ENCODE measurements around the gene GALNS. TPM values are rescaled to one million over a fixed set of nuclear protein-coding genes. Genes with fewer than 3 reads are reported as not detected.
A peak's percentile ranks its signal among the peaks of the same experiment; 100 is the strongest.

The GALNS gene
- total and polyA plus RNA-seq, 7 donors, result 4.8 to 15.4 (median 10.4) TPM

GRCh38 chr16:88810912-88811768 lies 45.6 kb downstream of the GALNS start:
- Histone ChIP-seq H3K27me3 (ENCODE audit: insufficient read depth in 3 of 3, low read length in 2 of 3) (no peaks in the 10 kb centered on the region), H3K9me3 (no peaks in the 10 kb centered on the region), H3K4me3 (peak overlapping the region; percentile 88), H3K27ac (peak overlapping the region; percentile 93), H3K36me3 (ENCODE audit: insufficient read depth in 1 of 2, low read depth in 1 of 2) (peaks cover 6 to 25% of the 10 kb centered on the region in 2 donors), H3K4me1 (peaks cover 13% of the 10 kb centered on the region)
- DNase-seq, result peak; percentile 86 to 91
- intact Hi-C loops (cut with DNase I), result loop anchor here (5.0 to 10.0 kb wide), 5 partner anchors 46 to 406 kb away; partner anchors contain the start of genes ACSF3 (in 2 of the 2), GALNS (in 1 of the 2), TRAPPC2L (in 1 of the 2) and ZNF778 (in 1 of the 2)
- ATAC-seq, result peak; percentile 76 to 84 (median 79)
- 3 to 6% (median 5%) methylated on average over 52 to 65 of the region's 65 CpGs for WGBS, 3 donors
- TF ChIP-seq CTCF (IDR thresholded peaks at IDR 0.05), result no peak

GRCh38 chr16:88810166-88810911 lies 46.4 kb downstream of the GALNS start:
- Histone ChIP-seq H3K27ac (peak overlapping the region; percentile 93), H3K27me3 (ENCODE audit: insufficient read depth in 3 of 3, low read length in 2 of 3) (no peaks in the 10 kb centered on the region), H3K9me3 (no peaks in the 10 kb centered on the region), H3K36me3 (ENCODE audit: insufficient read depth in 1 of 2, low read depth in 1 of 2) (peaks cover 6 to 25% of the 10 kb centered on the region in 2 donors), H3K4me1 (peaks cover 13% of the 10 kb centered on the region), H3K4me3 (peak overlapping the region; percentile 88)
- TF ChIP-seq CTCF (IDR thresholded peaks at IDR 0.05), result no peak
- DNase-seq (peak in 1 of 2 donors; percentile 56), ATAC-seq (no peak)
- 36 to 46% (median 40%) methylated on average over 12 of the region's 12 CpGs for WGBS, 3 donors
- intact Hi-C loops (cut with DNase I), result loop anchor here (5.0 to 10.0 kb wide), 5 partner anchors 47 to 407 kb away; partner anchors contain the start of genes ACSF3 (in 2 of the 2), GALNS (in 1 of the 2), TRAPPC2L (in 1 of the 2) and ZNF778 (in 1 of the 2)

- intact Hi-C loops (cut with DNase I), result loop anchor here (5.0 to 10.0 kb wide), 5 partner anchors 48 to 408 kb away; partner anchors contain the start of genes ACSF3 (in 2 of the 2), GALNS (in 1 of the 2), TRAPPC2L (in 1 of the 2) and ZNF778 (in 1 of the 2)
- no peak for TF ChIP-seq CTCF (IDR thresholded peaks at IDR 0.05)
- Histone ChIP-seq H3K27me3 (ENCODE audit: insufficient read depth in 3 of 3, low read length in 2 of 3) (peaks cover 0 to under 1% (median 0%) of the 10 kb centered on the region in 3 donors), H3K36me3 (ENCODE audit: insufficient read depth in 1 of 2, low read depth in 1 of 2) (peaks cover 6 to 25% of the 10 kb centered on the region in 2 donors), H3K27ac (no peak overlapping the region), H3K4me3 (no peak overlapping the region), H3K9me3 (no peaks in the 10 kb centered on the region), H3K4me1 (peaks cover 13% of the 10 kb centered on the region)
- DNase-seq, result peak; percentile 11 to 45
- ATAC-seq, result no peak
- WGBS, 3 donors, result 72 to 81% (median 80%) methylated on average over 10 of the region's 10 CpGs
Observed at GRCh38 chr16:88809676-88810165, 47.0 kb downstream of the GALNS start.

GRCh38 chr16:88809068-88809675 lies 47.6 kb downstream of the GALNS start:
- ATAC-seq, result no peak
- peaks cover 13% of the 10 kb centered on the region for H3K4me1 ChIP-seq
- peaks cover 0 to 5% (median 0%) of the 10 kb centered on the region in 3 donors for H3K27me3 ChIP-seq (ENCODE audit: insufficient read depth in 3 of 3, low read length in 2 of 3)
- H3K9me3 ChIP-seq, result no peaks in the 10 kb centered on the region
- peaks cover 6 to 25% of the 10 kb centered on the region in 2 donors for H3K36me3 ChIP-seq (ENCODE audit: insufficient read depth in 1 of 2, low read depth in 1 of 2)
- H3K4me3 ChIP-seq, result no peak overlapping the region
- TF ChIP-seq CTCF (IDR thresholded peaks at IDR 0.05), result no peak
- 86 to 90% (median 89%) methylated on average over 10 of the region's 10 CpGs for WGBS, 3 donors
- DNase-seq, result peak in 1 of 2 donors; percentile 51
- intact Hi-C loops (cut with DNase I), result no loop called here
- H3K27ac ChIP-seq, result no peak overlapping the region
